Neutrophil (primary cell): Measurements from ENCODE around the gene CCK.

Experiments used
- H3K27ac ChIP-seq: fragments of 200-600 bp; sonication (generic); 2 replicates; pipeline ENCODE4 v1.5.1; 2016; ENCODE audit warnings: mild to moderate bottlenecking, moderate library complexity
- H3K27me3 ChIP-seq: fragments of 200-600 bp; sonication (generic); 2 replicates; pipeline ENCODE4 v1.6.0; 2016; ENCODE audit warnings: mild to moderate bottlenecking
- H3K36me3 ChIP-seq: fragments of 200-600 bp; sonication (generic); 2 replicates; pipeline ENCODE4 v1.5.1; 2017
- H3K4me1 ChIP-seq, 2 experiments: fragments of 200-600 bp in 1 of 2; sonication (generic) in 1 of 2; 1 replicate in 1 of 2; 2 replicates in 1 of 2; pipeline versions ENCODE4 v1.5.1 to v1.6.1; 2013 to 2016; ENCODE audit warnings: low read depth in 1 of 2, low read length in 1 of 2, mild to moderate bottlenecking in 1 of 2, moderate library complexity in 1 of 2; ENCODE audit not compliant: control insufficient read depth in 1 of 2, insufficient read depth in 1 of 2
- H3K4me3 ChIP-seq, 2 experiments: fragments of 200-600 bp in 1 of 2; sonication (generic) in 1 of 2; 1 replicate in 1 of 2; 2 replicates in 1 of 2; pipeline ENCODE4 v1.5.1; 2013 to 2016; ENCODE audit warnings: low read depth in 1 of 2, low read length in 1 of 2, mild to moderate bottlenecking in 1 of 2, moderate library complexity in 1 of 2
- H3K9me3 ChIP-seq: fragments of 200-600 bp; sonication (generic); 2 replicates; pipeline ENCODE4 v1.5.1; 2016
- CTCF ChIP-seq: fragments of 200-600 bp; sonication (generic); IDR thresholded peaks from 2 replicates; pipeline ENCODE4 v1.5.1; 2016; ENCODE audit warnings: antibody characterized with exemption

The CCK gene, protein sequence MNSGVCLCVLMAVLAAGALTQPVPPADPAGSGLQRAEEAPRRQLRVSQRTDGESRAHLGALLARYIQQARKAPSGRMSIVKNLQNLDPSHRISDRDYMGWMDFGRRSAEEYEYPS

DNA sequence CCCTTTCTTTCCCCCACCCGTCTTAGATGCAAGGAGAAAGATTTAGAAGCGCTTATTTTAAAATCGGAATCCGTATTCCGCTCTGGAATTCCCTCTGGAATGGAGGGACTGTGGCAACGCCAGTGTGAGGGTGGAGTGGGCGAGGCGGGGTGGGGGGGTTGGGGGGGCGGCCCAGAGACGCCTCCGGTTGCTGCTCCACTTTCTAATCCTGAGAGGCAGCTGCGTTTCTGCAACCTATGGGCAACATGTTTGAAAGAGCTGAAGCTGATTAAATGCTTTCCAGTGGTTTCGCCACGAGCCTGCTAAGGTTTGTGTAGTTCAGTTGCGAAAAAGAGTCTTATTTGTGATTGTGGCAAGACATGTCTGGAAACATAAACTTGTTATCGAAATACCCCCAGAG lies at the start of gene CCK:
Gene CCK, minus strand, starts transcription at position 101 of the 400 bp plus-strand sequence. CDS start 2,555 bp downstream, outside the sequence.
- TF ChIP-seq CTCF, result no peak
- Histone ChIP-seq H3K9me3 (no peaks in the 10 kb centered on the region), H3K4me1 (no peaks in the 10 kb centered on the region), H3K27ac (no peak within 1 kb of the TSS), H3K36me3 (no peaks in the 10 kb centered on the region), H3K4me3 (no peak within 1 kb of the TSS), H3K27me3 (peaks cover 94% of the 10 kb centered on the region)

- no peaks in the 10 kb centered on the region for H3K4me1 ChIP-seq
- no peak for TF ChIP-seq CTCF
- no peak overlapping the region for H3K4me3 ChIP-seq
- H3K27me3 ChIP-seq, result no peaks in the 10 kb centered on the region
- no peak overlapping the region for H3K27ac ChIP-seq
- H3K9me3 ChIP-seq, result peaks cover 5% of the 10 kb centered on the region
- no peaks in the 10 kb centered on the region for H3K36me3 ChIP-seq
These were observed 48.4 kb upstream of the CCK start for GRCh38 chr3:42314411-42314810.

DNA sequence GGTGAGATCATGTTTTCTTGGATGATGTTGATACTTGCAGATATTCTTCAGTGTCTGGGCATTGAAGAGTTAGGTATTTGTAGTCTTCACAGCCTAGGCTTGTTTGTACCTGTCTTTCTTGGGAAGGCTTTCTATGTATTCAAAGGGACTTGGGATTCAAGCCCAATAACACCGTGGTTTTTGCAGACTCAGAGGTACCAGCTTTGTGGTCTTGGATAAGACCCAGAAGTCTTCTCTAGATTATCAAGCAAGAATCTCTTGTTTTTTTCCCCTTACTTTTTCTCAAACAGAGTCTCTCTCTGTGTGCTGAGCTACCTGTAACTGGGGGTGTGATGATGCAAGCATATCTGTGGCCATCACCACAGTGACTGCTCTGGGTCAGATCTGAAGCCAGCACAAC lies 42.7 kb upstream of the CCK start:
- Histone ChIP-seq H3K4me1 (no peaks in the 10 kb centered on the region), H3K4me3 (no peak overlapping the region), H3K9me3 (no peaks in the 10 kb centered on the region), H3K36me3 (no peaks in the 10 kb centered on the region), H3K27me3 (peaks cover 7% of the 10 kb centered on the region), H3K27ac (no peak overlapping the region)
- no peak for TF ChIP-seq CTCF

GRCh38 chr3:42306499-42306898 lies 40.5 kb upstream of the CCK start:
- H3K27ac ChIP-seq, result no peak overlapping the region
- no peak overlapping the region for H3K4me3 ChIP-seq
- no peaks in the 10 kb centered on the region for H3K36me3 ChIP-seq
- no peak for TF ChIP-seq CTCF
- H3K9me3 ChIP-seq, result no peaks in the 10 kb centered on the region
- peaks cover 7% of the 10 kb centered on the region for H3K27me3 ChIP-seq
- H3K4me1 ChIP-seq, result no peaks in the 10 kb centered on the region

GRCh38 chr3:42302924-42303634 lies 37.1 kb upstream of the CCK start:
- H3K4me1 ChIP-seq, result no peaks in the 10 kb centered on the region
- no peak for TF ChIP-seq CTCF
- no peaks in the 10 kb centered on the region for H3K36me3 ChIP-seq
- no peak overlapping the region for H3K4me3 ChIP-seq
- H3K9me3 ChIP-seq, result no peaks in the 10 kb centered on the region
- peaks cover 7% of the 10 kb centered on the region for H3K27me3 ChIP-seq
- H3K27ac ChIP-seq, result no peak overlapping the region
